GM12801 (cell line): ENCODE measurements around the gene CASK.

Source experiments
- CTCF ChIP-seq: IDR thresholded peaks from one replicate; pipeline ENCODE4 v1.5.1; 2011; ENCODE audit warnings: control low read depth; ENCODE audit not compliant: insufficient read length; ENCODE audit errors: extremely low read depth

CASK gene

GRCh38 chrX:41671082-41671481 lies 252.3 kb downstream of the CASK start:
- TF ChIP-seq CTCF, result no peak

GRCh38 chrX:41670112-41670511 lies 253.2 kb downstream of the CASK start:
- no peak for TF ChIP-seq CTCF

GRCh38 chrX:41667631-41668030 lies 255.7 kb downstream of the CASK start:
- TF ChIP-seq CTCF, result no peak

DNA sequence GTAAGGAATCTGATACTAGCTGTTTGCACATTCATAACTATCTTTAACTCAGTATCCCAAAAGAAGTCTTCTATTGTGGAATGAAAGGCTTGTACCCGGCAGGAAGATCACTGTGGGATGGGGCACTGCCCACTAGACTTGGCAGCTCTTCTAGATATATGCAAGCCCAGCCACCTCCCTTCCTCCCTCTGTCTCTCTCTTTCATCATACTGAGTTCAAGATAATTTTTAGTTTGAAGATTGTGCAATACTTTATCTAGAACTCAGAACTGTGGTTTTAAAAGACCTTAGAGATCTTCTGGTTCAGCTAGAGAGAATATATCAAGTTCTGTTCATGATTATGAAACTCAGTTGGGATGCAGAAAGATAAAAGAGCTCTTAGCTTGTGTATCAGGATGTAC lies 257.1 kb downstream of the CASK start:
- no peak for TF ChIP-seq CTCF

GRCh38 chrX:41665686-41666085 lies 257.7 kb downstream of the CASK start:
- TF ChIP-seq CTCF, result no peak

DNA sequence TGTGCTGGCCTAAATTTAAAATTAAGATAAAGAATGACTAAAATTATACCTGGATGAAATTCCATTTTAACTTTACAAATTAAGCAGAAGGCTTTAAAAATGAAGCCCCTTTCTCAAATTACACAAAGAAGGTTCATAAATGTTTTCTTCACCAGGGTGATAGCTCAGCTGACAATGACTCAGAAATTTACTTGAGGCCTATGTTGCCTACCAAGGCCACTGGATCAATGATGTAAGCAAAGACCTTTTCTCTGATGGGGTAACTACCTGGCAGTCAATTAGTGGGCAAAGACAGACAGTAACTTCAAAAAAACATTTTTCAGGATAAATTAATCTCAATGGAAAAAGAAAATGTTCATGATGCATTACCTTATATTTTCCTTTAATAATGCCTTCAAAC lies 258.4 kb downstream of the CASK start:
- TF ChIP-seq CTCF, result no peak

DNA sequence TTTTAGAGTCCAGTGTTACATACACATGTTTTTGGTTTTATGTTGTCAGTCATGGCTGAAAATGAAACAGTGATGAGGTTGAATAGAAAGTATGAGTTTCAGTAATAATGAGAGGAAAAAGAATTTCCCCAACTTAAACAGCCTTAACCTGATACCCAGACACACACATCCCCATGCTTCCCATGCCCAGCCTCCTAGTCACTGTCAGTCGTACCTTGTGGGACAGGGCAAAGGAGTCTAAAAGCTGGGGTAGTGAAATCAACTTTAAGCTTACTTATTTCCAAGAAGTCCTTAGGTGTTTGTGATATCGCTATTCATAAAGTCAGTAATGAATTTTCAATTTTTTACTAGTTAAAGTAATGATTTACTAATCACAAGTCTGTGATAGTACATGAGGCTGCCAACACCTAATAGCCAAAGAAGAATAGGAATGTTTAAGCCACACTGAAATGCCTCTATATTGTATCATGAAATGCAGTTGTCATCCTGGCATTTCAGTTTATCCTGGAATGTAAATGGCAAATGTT lies 258.9 kb downstream of the CASK start:
- TF ChIP-seq CTCF, result no peak

DNA sequence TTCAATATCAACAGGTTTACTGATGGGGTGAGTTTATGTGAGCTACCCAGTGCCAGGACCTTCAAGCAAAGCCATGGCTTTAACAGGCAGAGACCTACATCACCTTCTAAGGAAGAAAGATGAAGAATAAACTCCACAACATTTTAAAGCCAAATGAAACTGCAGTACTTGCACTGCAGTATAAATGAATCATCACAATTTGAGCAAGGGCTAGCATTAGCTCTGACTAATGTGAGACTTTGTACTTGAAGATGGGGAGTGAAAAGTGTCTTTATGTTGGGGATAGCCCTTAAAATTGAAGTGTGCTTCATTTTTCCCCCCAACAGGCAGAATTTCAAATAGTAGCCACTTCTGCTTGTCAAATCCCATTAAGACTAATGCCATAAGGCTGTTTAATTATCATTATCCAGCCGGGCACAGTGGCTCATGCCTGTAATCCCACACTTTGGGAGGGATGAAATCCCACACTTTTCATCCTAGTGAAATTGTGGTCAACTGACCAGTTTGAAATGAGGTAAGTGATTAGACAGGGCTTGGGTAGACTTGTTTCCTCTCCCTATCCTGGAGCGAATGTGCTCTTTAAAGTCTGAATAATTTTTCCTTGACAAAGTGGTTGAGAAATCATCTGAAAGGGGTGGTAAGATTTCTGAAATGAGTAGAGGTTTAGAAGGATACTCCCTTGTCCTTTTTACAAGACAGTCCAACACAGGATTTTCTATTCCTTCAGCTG lies 261.8 kb downstream of the CASK start:
- no peak for TF ChIP-seq CTCF
